Mucosa of gallbladder (tissue), 1 donor: ENCODE results near the gene GTF3C1. TPM values are rescaled to one million over a fixed set of nuclear protein-coding genes. Genes with fewer than 3 reads are reported as not detected.
"Not testable (repeated sequence)": the region's sequence is repeated elsewhere in the genome, so short reads cannot be mapped to it uniquely, and the experiment has no call there.

Experiments used
- DNase-seq: peaks from one replicate; pipeline ENCODE4 v3.0.0-alpha.2; 2020; ENCODE audit warnings: low spot score
- total RNA-seq: library from RNA; stranded (reverse); gene quantifications from one replicate; pipeline ENCODE4 v1.2.1, GENCODE V29; 2021
- donor health status: DM: no; HTN: no; CAD: no.

Gene GTF3C1
- total RNA-seq, 1 donor from 2014 or later = 70.9 TPM

GRCh38 chr16:27444015-27444414 lies 105.7 kb downstream of the GTF3C1 start:
- no peak for DNase-seq

- DNase-seq = no peak
Measured at GRCh38 chr16:27441998-27442397, 107.7 kb downstream of the GTF3C1 start.

- DNase-seq = no peak
Measured at GRCh38 chr16:27441276-27441675, 108.4 kb downstream of the GTF3C1 start.

- no peak for DNase-seq
Measured at GRCh38 chr16:27439271-27440018, 110.3 kb downstream of the GTF3C1 start.

GRCh38 chr16:27437946-27438345 lies 111.8 kb downstream of the GTF3C1 start:
- no peak for DNase-seq

GRCh38 chr16:27436921-27437650 lies 112.6 kb downstream of the GTF3C1 start:
- no peak for DNase-seq

- no peak for DNase-seq
Measured at GRCh38 chr16:27436065-27436464, 113.6 kb downstream of the GTF3C1 start.

GRCh38 chr16:27435146-27435545 lies 114.6 kb downstream of the GTF3C1 start:
- DNase-seq = not testable (repeated sequence)

GRCh38 chr16:27434141-27435051 lies 115.3 kb downstream of the GTF3C1 start:
- peak; percentile 7 for DNase-seq

GRCh38 chr16:27433636-27434035 lies 116.1 kb downstream of the GTF3C1 start:
- peak; percentile 1 for DNase-seq

- DNase-seq = not testable (repeated sequence)
Measured at GRCh38 chr16:27433191-27433590, 116.5 kb downstream of the GTF3C1 start.

- DNase-seq = peak; percentile 3
Measured at GRCh38 chr16:27432558-27432957, 117.2 kb downstream of the GTF3C1 start.

- peak; percentile 5 for DNase-seq
Measured at GRCh38 chr16:27431773-27432532, 117.8 kb downstream of the GTF3C1 start.

GRCh38 chr16:27430923-27431484 lies 118.7 kb downstream of the GTF3C1 start:
- DNase-seq = peak; percentile 9

GRCh38 chr16:27430512-27430911 lies 119.2 kb downstream of the GTF3C1 start:
- DNase-seq = no peak

GRCh38 chr16:27429981-27430441 lies 119.7 kb downstream of the GTF3C1 start:
- peak; percentile 6 for DNase-seq

- peak; percentile 4 for DNase-seq
Measured at GRCh38 chr16:27429330-27429871, 120.3 kb downstream of the GTF3C1 start.

GRCh38 chr16:27428026-27428785 lies 121.5 kb downstream of the GTF3C1 start:
- peak; percentile 7 for DNase-seq

- DNase-seq = peak; percentile 7
Measured at GRCh38 chr16:27427538-27427937, 122.2 kb downstream of the GTF3C1 start.
